ENCODE results near the gene TH. TPM values are rescaled to one million over a fixed set of nuclear protein-coding genes. Genes with fewer than 3 reads are reported as not detected.

Gene TH
- 1 to 10 TPM in 1 of 4 donors, not detected in 3; 1.3 TPM for total RNA-seq

DNA sequence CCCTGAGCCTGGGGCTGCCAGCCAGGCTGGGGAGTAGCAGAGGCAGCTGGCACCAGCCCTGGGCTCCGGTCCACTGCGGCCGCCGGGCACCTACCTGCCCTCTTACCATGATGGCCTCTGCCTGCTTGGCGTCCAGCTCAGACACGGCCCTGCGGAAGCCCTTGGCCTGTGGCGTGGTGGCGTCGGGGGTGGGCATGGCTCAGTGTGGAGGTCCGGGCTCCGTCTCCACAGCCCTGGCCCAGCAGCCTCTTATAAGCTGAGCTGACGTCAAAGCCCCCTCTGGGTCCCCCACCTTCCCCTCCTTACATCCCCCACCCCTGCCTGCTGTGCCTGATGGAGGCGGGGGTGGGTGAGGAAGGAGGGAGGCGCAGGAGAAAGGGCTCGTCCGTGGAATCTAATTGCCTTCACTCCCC lies at the start of gene TH:
Gene TH, minus strand, starts transcription at position 225 of the 413 bp plus-strand sequence. Its CDS starts 29 bp downstream, at position 196.
- TF ChIP-seq POLR2AphosphoS5 (IDR thresholded peaks at IDR 0.05) = no peak
- no peak for TF ChIP-seq POLR2A (IDR thresholded peaks at IDR 0.05; ENCODE audit: low read depth)
- TF ChIP-seq EP300 (IDR thresholded peaks at IDR 0.05) = no peak
- H3K4me3 ChIP-seq = no peak within 1 kb of the TSS
- intact Hi-C loops (cut with DNase I) = no loop called here
- H3K4me1 ChIP-seq = peaks cover 1 to 4% (median 4%) of the 10 kb centered on the region in 4 donors
- H3K27me3 ChIP-seq = peaks cover 0 to 74% (median 2%) of the 10 kb centered on the region in 4 donors
- WGBS = 100% methylated on average over 1 of the region's 17 CpGs
- no peak for DNase-seq (ENCODE audit: extremely low spot score)
- no peaks in the 10 kb centered on the region for H3K9me3 ChIP-seq
- H3K27ac ChIP-seq (replicated peaks in 1 of 4) = no peak within 1 kb of the TSS
- H3K36me3 ChIP-seq = no peaks in the 10 kb centered on the region

DNA sequence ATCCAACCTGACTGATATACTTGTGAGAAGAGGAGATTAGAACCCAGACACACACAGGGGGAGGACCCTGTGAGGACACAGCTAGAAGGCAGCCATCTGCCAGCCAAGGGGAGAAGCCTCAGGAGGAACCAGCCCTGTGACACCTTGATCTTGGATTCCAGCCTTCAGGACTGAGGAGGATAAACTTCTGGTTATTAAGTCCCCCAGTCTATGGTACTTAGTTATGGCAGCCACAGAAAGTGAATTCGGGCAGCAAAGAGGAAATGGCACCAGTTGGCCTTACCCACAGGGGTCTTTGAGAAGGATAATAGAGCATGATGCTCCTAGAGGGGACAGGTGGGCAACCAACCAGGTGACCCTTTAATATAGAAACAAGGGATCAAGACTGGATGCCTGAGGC lies 49.4 kb upstream of the TH start:
- TF ChIP-seq, protein P1, sequence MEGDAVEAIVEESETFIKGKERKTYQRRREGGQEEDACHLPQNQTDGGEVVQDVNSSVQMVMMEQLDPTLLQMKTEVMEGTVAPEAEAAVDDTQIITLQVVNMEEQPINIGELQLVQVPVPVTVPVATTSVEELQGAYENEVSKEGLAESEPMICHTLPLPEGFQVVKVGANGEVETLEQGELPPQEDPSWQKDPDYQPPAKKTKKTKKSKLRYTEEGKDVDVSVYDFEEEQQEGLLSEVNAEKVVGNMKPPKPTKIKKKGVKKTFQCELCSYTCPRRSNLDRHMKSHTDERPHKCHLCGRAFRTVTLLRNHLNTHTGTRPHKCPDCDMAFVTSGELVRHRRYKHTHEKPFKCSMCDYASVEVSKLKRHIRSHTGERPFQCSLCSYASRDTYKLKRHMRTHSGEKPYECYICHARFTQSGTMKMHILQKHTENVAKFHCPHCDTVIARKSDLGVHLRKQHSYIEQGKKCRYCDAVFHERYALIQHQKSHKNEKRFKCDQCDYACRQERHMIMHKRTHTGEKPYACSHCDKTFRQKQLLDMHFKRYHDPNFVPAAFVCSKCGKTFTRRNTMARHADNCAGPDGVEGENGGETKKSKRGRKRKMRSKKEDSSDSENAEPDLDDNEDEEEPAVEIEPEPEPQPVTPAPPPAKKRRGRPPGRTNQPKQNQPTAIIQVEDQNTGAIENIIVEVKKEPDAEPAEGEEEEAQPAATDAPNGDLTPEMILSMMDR (IDR thresholded peaks at IDR 0.05) = no peak
- TF ChIP-seq POLR2AphosphoS5 (IDR thresholded peaks at IDR 0.05) (no peak), EP300 (IDR thresholded peaks at IDR 0.05) (no peak), POLR2A (IDR thresholded peaks at IDR 0.05; ENCODE audit: low read depth) (no peak)
- Histone ChIP-seq H3K27ac (replicated peaks in 1 of 4) (no peak overlapping the region), H3K4me1 (no peaks in the 10 kb centered on the region), H3K4me3 (no peak overlapping the region), H3K9me3 (peaks cover 0 to 16% (median 4%) of the 10 kb centered on the region in 4 donors), H3K27me3 (peaks cover 0 to 38% (median 0%) of the 10 kb centered on the region in 4 donors), H3K36me3 (no peaks in the 10 kb centered on the region)
- intact Hi-C loops (cut with DNase I) = no loop called here
- DNase-seq (ENCODE audit: extremely low spot score) = peak; percentile 80
- 78% methylated on average over 1 of the region's 1 CpG for WGBS

DNA sequence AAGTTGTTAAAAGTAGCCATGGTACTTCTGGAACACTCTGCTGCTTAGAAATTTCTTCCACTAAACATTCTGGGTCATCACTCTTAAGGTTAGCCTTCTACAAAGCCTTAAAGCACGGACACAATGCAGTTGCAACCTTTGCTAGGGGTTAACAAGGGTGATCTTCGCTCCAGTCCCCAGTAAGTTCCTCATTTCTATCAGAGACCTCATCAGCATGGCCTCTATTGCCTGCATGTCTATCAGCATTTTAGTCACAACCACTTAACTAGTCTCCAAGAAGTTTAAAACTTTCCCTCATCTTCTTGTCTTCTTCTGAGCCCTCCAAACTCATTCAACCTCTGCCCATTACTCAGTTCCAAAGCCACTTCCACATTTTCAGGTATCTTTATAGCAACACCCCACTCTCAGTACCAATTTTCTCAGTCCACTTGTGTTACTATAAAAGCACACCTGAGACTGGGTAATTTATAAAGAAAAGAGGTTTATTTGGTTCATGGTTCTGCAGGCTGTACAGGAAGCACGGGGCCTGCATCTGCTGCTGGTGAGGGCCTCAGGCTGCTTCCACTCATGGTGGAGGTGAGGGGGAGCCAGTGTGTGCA lies 48.7 kb upstream of the TH start:
- no peak overlapping the region for H3K4me3 ChIP-seq
- H3K36me3 ChIP-seq = no peaks in the 10 kb centered on the region
- no peaks in the 10 kb centered on the region for H3K4me1 ChIP-seq
- no peak overlapping the region for H3K27ac ChIP-seq (replicated peaks in 1 of 4)
- 72% methylated on average over 3 of the region's 3 CpGs for WGBS
- DNase-seq (ENCODE audit: extremely low spot score) = peak; percentile 42
- H3K9me3 ChIP-seq = peaks cover 0 to 16% (median 4%) of the 10 kb centered on the region in 4 donors
- H3K27me3 ChIP-seq = peaks cover 0 to 46% (median 0%) of the 10 kb centered on the region in 4 donors
- TF ChIP-seq POLR2A (IDR thresholded peaks at IDR 0.05; ENCODE audit: low read depth) (no peak), POLR2AphosphoS5 (IDR thresholded peaks at IDR 0.05) (no peak), EP300 (IDR thresholded peaks at IDR 0.05) (no peak)
- TF ChIP-seq, protein P1 (IDR thresholded peaks at IDR 0.05) = no peak
- intact Hi-C loops (cut with DNase I) = no loop called here

DNA sequence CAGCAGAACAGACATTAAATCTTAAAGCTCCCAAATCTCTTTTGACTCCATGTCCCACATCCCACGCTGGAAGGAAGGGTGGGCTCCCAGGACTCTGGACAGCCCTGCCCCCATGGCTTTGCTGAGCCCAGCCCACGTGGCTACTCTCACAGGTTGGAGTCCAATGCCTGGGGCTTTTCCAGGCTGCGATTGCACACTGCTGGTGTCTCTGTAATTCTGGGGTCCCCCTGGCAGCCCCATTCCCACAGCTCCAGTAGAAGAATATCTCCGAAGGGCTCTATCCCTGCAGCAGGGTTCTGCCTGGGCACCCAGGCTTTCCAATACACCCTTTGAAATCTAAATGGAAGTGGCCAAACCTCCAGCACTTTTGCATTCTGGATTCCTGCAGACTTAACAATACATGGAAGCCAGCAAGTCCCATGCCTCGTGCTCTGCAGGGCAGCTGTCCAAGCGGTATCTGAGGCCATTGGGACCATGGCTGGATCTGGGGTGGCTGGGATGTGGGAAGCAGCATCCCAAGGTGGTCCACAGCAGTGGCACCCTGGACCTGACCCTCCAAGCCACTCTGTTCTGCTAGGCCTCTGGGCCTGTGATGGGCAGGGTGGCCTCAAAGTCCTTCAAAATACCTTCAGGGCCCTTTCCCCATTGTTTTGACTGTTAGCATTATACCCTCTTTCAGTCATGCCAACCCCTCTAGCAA lies 47.9 kb upstream of the TH start:
- Histone ChIP-seq H3K36me3 (no peaks in the 10 kb centered on the region), H3K27ac (replicated peaks in 1 of 4) (no peak overlapping the region), H3K27me3 (peaks cover 0 to 53% (median 0%) of the 10 kb centered on the region in 4 donors), H3K4me3 (no peak overlapping the region), H3K9me3 (peaks cover 0 to 13% (median 3%) of the 10 kb centered on the region in 4 donors), H3K4me1 (no peaks in the 10 kb centered on the region)
- intact Hi-C loops (cut with DNase I) = no loop called here
- WGBS = 82% methylated on average over 4 of the region's 6 CpGs
- DNase-seq (ENCODE audit: extremely low spot score) = peak; percentile 57
- TF ChIP-seq POLR2A (IDR thresholded peaks at IDR 0.05; ENCODE audit: low read depth) (no peak), POLR2AphosphoS5 (IDR thresholded peaks at IDR 0.05) (no peak), EP300 (IDR thresholded peaks at IDR 0.05) (no peak)
- TF ChIP-seq, protein P1 (IDR thresholded peaks at IDR 0.05) = no peak

DNA sequence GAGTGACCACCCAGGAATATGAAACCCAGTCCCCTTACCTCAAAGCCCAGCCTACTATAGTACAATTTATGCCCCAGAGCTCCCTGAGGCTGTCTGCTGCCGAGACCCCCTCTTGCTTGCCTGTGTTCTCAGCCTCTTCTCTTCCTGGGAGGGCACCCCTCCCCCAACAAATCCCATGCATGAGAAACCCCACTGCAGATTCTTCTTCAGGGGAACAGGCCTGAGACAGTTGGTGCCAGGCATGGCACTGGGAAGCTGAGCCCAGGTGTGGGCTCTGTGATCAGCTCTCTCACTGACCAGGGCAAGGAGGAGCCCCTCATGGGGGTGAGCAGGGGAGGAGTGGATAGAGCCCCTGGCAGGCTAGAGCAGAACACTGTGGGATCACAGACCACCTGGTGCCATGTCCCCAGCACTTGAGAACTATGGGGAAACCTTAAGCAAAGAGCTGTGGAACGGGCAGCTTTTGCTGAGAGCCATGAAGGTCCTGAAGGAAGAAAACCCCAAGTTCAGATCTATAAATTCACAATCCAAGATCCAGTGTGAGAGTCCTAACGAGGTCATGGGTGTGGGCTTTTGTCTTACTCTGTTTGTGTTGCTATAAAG lies 46.5 kb upstream of the TH start:
- intact Hi-C loops (cut with DNase I) = no loop called here
- DNase-seq (ENCODE audit: extremely low spot score) = peak; percentile 86
- Histone ChIP-seq H3K9me3 (no peaks in the 10 kb centered on the region), H3K27me3 (peaks cover 0 to 55% (median 0%) of the 10 kb centered on the region in 4 donors), H3K27ac (replicated peaks in 1 of 4) (no peak overlapping the region), H3K4me1 (no peaks in the 10 kb centered on the region), H3K4me3 (no peak overlapping the region), H3K36me3 (no peaks in the 10 kb centered on the region)
- WGBS = 64% methylated on average over 3 of the region's 3 CpGs
- TF ChIP-seq, protein P1 (IDR thresholded peaks at IDR 0.05) = no peak
